Suppressor macrophage treated with lipopolysaccharide for 4 hours (primary cell): ENCODE measurements around the gene HGF.
"Not testable (repeated sequence)": the region's sequence is repeated elsewhere in the genome, so short reads cannot be mapped to it uniquely, and the experiment has no call there.

Experiments used
- DNase-seq: peaks from one replicate; pipeline ENCODE4 v3.0.0-alpha.2; 2020

The HGF gene

GRCh38 chr7:81775560-81775959 is 5.7 kb upstream of the HGF start:
- no peak for DNase-seq

- DNase-seq = peak; percentile 37
These were observed 4.7 kb upstream of the HGF start for GRCh38 chr7:81774551-81774950.

DNA sequence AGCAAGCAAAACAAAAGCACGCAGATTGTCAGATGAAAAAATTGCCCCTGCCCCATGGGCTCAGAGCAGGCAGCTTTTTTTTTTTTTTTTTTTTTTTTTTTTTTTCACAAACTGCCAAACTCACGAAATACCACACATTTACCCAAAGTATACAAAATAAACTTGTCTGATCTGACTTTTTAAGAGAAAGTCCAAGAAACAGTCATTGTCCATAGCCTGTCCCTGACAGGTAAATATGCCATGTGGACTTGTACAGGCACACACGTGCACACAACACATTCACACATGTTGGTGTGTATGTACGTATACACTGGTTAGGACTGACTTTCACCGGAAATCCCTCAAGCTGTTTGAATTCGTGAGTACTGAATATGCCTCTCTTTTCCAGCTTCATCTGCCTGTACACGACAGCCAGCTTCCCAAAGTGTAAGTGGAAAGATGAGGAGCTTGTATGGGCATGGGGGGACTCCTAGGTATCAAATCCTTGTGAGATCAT is 929 bp upstream of the HGF start:
- DNase-seq = no peak

DNA sequence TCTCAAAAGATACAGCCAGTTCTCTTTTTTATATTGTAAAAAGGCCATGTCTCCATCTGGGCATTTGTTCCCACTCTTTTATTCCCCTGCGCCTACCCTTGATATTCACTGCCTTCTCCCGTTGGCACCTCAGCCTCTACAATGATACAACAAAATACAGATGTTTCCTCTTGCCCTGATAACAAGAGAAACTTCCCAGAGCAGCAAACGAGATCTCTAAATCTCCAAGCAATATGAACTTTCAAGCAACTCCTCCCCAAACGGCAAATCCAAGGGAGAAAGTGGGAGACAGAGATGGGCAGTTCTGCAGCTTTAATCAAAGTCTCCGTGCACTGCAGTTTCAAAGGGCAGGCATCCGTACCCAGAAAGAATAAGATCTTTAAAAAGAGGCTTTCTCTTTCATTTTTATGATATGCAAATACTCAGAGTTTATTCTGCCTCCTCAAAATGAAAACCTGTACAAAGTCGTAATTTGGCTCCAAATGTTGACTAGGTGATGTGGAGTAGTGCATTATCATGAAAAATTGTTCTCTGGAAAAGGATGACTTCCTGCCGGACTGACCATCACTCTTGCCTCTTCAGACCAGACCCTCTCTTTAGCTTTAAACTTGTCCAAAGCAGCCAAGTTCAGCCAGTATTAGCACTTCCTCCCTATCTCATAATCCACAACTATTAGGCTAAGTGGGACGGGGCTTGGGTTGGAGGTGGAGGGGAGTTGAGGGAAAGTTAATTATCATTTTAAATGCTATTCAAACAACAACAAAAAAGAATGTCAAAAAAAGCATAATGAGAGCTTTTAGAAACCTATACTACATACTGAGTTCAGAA is 682 bp downstream of the HGF start:
- peak; percentile 33 for DNase-seq

GRCh38 chr7:81767926-81768325 is 1.9 kb downstream of the HGF start:
- DNase-seq = no peak

DNA sequence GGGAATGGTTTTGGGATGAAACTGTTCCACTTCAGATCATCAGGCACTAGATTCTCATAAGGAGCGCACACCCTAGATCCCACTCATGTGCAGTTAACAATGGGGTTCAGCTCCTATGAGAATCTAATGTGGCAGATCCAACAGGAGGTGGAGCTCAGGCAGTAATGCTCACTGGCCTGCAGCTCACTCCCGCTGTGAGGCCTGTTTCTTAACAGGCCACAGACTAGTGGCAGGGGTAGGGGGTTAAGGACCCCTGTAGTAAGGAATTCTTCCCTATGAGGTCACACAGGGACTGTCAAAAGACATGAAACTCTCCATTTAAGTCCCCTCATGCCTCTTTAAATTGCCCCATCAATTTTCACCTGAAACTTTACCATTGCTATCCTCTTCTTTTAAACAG is 8.0 kb downstream of the HGF start:
- no peak for DNase-seq

GRCh38 chr7:81761031-81761430 is 8.8 kb downstream of the HGF start:
- no peak for DNase-seq

DNA sequence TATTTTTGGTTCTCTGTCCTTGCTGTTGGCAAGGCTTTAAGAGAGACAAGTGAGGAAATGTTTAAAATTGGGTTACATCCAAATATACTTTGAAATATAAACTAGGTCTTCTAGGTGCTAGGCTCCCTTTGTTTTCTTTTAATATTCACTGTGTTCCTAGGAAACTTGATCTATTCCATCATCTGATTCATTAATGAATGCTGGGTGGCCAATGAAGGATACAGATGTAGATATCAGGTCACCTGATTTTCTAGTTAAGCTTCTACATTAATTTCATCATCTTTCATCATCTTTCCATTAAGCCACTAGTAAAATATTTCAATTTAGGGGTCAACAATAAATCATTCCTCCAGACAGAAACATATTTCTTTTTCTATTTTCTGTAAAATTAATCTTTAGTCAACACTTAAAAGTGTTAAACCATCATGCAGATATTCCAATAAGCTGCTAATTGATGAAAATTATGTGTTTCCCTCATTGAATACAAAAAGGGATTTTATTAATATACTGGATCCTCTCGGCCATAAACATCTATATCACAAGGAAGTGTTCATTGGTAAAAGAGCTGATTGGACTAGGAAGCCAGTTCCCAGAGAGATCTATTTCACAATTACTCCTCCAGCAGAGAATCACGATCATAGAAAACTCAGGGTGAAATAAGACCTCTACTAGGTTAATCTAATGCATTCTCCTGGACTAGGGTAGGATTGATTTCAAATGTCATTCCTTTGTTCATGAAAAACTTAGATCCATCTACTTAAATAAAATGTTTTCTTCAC is 14.7 kb downstream of the HGF start:
- DNase-seq = no peak

DNA sequence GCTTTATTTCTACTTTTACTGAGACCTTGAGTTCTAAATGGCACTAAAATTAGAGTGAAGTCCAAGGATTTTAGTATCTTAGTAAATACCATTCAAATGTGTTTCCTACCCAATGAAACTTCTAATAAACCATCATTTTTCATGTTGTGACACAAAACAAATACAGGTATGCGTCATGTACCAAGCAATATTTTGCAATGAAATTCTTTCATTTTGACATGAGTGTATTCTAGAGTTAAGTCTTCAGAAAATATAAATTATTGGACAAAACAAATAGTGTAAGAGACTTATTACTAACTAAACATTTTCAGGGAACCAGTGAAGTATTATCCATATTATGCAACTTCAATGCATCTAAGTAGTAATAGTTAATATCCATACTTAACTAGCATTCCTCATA is 16.5 kb downstream of the HGF start:
- DNase-seq = no peak

DNA sequence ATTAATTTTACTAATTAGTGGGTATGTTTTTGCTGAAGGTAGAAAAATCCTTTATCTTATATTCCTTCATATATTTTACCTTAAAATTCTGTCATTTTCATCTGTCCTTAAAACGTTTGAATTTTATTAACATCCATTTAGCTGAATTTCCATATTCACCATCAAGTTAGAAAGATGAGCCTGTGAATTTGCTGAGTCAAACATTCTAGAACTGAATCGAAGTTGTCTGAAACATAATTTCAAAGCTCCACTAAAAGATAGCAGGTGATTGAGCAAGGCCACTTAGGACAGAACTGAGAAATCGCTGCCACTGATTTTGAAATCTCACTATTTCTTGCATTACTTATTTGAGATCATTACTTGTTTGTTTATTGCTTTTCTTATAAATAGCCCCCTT is 17.5 kb downstream of the HGF start:
- DNase-seq = no peak

- DNase-seq = no peak
These were observed 18.1 kb downstream of the HGF start for GRCh38 chr7:81751619-81752317.

DNA sequence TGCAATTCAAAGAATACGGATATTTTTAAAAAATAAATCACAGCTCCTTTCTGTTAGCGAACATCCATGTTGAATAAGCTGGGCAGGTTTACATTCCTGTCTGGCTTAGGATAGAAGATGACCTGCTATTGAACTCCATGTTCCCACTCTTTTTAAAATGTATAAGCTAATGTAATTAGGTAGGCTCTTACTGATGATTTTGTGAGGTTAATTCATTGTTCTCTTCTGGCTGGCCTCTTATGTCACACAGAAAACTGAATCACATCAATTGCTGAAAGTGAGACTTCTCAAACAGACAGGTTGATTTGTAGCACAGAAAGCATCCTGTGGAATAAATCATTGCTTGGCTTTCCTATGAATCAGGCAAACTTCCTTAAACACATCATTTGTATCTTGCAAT is 24.2 kb downstream of the HGF start:
- no peak for DNase-seq

DNA sequence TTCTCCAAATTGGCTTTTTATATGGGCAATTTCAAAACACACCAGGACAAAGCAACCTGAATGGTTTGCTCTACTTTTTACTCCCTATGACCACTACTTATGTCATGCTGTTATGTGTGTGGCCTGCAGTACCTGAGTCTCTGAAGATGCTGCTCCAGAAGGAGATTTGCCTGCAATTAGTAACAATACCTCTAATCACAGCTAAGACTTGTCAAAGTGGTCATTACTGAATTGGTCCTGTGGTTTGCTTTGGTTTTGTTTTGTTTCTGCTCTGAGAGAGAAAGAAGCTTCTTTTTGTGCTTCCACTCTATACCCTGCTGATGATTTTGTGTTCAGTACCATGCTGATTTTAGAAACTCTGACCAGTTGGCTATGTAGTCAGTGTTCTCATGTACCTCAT is 25.5 kb downstream of the HGF start:
- no peak for DNase-seq

- no peak for DNase-seq
These were observed 26.2 kb downstream of the HGF start for GRCh38 chr7:81743665-81744064.

- DNase-seq = no peak
These were observed 26.6 kb downstream of the HGF start for GRCh38 chr7:81743201-81743600.

GRCh38 chr7:81740403-81740802 is 29.4 kb downstream of the HGF start:
- DNase-seq = no peak

GRCh38 chr7:81736091-81736490 is 33.8 kb downstream of the HGF start:
- no peak for DNase-seq

GRCh38 chr7:81725812-81726127 is 44.1 kb downstream of the HGF start:
- no peak for DNase-seq

DNA sequence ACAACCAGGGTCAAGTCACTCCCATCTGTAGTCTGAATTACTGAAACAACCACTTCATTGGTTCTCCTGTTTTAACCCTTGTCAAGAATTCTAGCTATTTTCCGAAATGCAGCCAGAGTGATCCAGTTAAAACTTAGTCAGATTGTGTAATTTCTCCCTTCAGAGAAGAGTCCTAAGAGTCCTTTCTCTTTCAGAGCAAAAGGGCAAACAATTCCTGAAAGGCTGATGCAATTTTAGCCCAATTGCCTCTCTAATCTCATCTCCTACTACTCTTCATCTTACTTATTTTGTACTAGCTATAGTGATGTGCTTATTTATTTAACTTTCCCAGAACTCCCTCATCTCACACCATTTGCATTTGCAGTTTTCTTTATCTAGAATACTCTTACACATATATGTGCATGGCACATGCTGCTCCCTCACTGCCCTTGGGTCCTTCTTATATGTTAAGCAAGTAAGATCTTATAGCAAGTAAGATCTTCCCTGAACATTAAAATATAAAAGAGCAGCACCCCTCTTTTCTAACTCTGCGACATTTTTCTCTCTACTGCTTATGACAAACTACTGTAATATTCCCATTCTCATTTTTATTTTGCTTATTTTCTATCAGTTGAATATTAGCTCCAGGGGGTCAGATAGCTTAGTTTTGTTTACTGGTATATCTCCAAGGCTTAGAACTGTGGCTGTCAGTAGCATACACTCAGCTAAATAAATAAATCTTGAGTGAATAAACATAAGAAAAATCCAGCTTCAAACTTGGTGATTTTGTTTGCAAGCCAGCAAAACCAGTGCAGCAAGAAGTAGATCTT is 44.6 kb downstream of the HGF start:
- DNase-seq = no peak

DNA sequence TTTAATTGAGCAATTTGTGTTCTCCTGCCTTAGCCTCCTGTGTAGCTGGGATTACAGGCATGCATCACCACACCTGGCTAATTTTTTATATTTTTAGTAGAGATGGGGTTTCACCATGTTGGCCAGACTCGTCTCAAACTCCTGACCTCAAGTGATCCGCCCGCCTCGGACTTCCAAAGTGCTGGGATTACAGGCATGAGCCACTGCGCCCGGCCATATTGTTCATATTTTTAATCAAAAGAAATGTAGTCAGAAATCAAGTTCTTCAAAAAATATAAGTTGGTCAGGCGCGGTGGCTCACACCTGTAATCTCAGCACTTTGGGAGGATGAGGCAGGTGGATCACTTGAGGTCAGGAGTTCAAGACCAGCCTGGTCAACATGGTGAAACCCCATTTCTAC is 47.6 kb downstream of the HGF start:
- not testable (repeated sequence) for DNase-seq

- peak; percentile 19 for DNase-seq
These were observed 48.4 kb downstream of the HGF start for GRCh38 chr7:81721437-81721836.

- DNase-seq = peak; percentile 14
These were observed 50.0 kb downstream of the HGF start for GRCh38 chr7:81719865-81720264.
